ENCODE measurements around the gene GPR108.

The GPR108 gene

GRCh38 chr19:6737873-6738786, 750 bp upstream of the GPR108 start:
- DNase-seq (ENCODE audit: low read depth), result no peak

GRCh38 chr19:6736917-6737283, 480 bp downstream of the GPR108 start:
- no peak for DNase-seq (ENCODE audit: low read depth)

GRCh38 chr19:6736169-6736916, 1.0 kb downstream of the GPR108 start:
- no peak for DNase-seq (ENCODE audit: low read depth)

GRCh38 chr19:6735181-6735911, 2.0 kb downstream of the GPR108 start:
- DNase-seq (ENCODE audit: low read depth), result no peak

GRCh38 chr19:6734096-6734696, 3.2 kb downstream of the GPR108 start:
- DNase-seq (ENCODE audit: low read depth), result no peak

- DNase-seq (ENCODE audit: low read depth), result no peak
These were observed 3.9 kb downstream of the GPR108 start for GRCh38 chr19:6733338-6734095.

GRCh38 chr19:6732803-6733337, 4.5 kb downstream of the GPR108 start:
- DNase-seq (ENCODE audit: low read depth), result no peak

- no peak for DNase-seq (ENCODE audit: low read depth)
These were observed 5.6 kb downstream of the GPR108 start for GRCh38 chr19:6731822-6732221.

GRCh38 chr19:6730941-6731670, 6.3 kb downstream of the GPR108 start:
- DNase-seq (ENCODE audit: low read depth), result no peak

- no peak for DNase-seq (ENCODE audit: low read depth)
These were observed 7.1 kb downstream of the GPR108 start for GRCh38 chr19:6730153-6730804.

GRCh38 chr19:6729573-6730152, 7.7 kb downstream of the GPR108 start:
- no peak for DNase-seq (ENCODE audit: low read depth)

- DNase-seq (ENCODE audit: low read depth), result no peak
These were observed 9.0 kb downstream of the GPR108 start for GRCh38 chr19:6728346-6728745.

- no peak for DNase-seq (ENCODE audit: low read depth)
These were observed 11.7 kb downstream of the GPR108 start for GRCh38 chr19:6725513-6726231.

- DNase-seq (ENCODE audit: low read depth), result no peak
These were observed 12.5 kb downstream of the GPR108 start for GRCh38 chr19:6724631-6725492.

GRCh38 chr19:6723738-6724137, 13.6 kb downstream of the GPR108 start:
- DNase-seq (ENCODE audit: low read depth), result no peak

- no peak for DNase-seq (ENCODE audit: low read depth)
These were observed 14.2 kb downstream of the GPR108 start for GRCh38 chr19:6723108-6723618.

GRCh38 chr19:6721773-6722172, 15.6 kb downstream of the GPR108 start:
- DNase-seq (ENCODE audit: low read depth), result no peak

GRCh38 chr19:6721138-6721474, 16.3 kb downstream of the GPR108 start:
- DNase-seq (ENCODE audit: low read depth), result no peak
